Upper lobe of left lung (tissue), 4 donors: ENCODE measurements around the gene LGSN.

Experiments
- CTCF ChIP-seq, 6 experiments: fragments of 450-650 bp in 4 of 6; fragments of 200-600 bp in 2 of 6; sonication (generic) in 2 of 6; IDR thresholded peaks; one replicate each; pipeline ENCODE4 v1.5.1; 2016 to 2019; ENCODE audit warnings: antibody characterized with exemption in 6 of 6
- POLR2A ChIP-seq, 4 donors: fragments of 450-650 bp; IDR thresholded peaks; one replicate each; pipeline ENCODE4 v1.5.1; 2016 to 2017; ENCODE audit warnings: antibody characterized with exemption in 4 of 4, mild to moderate bottlenecking in 2 of 4

- TF ChIP-seq CTCF (IDR thresholded peaks at IDR 0.05) (no peak), POLR2A (IDR thresholded peaks at IDR 0.05) (no peak)
These were observed 51.2 kb downstream of the LGSN start for GRCh38 chr6:63268574-63268973.
